NCI-H1092 treated with DMSO at 0.1 percent for 48 hours (cell line): Measurements from ENCODE around the gene MEA1.
"Not testable (repeated sequence)": the region's sequence is repeated elsewhere in the genome, so short reads cannot be mapped to it uniquely, and the experiment has no call there.

Source experiments
- DNase-seq: peaks from one replicate; lab custom pipeline; 2025; lab: John Stamatoyannopoulos, UW

The MEA1 gene

GRCh38 chr6:43009124-43009523 is 4.6 kb downstream of the MEA1 start:
- DNase-seq: peak; percentile 5

GRCh38 chr6:43007126-43007525 is 6.6 kb downstream of the MEA1 start:
- no peak for DNase-seq

GRCh38 chr6:43006251-43006650 is 7.5 kb downstream of the MEA1 start:
- no peak for DNase-seq

GRCh38 chr6:43005844-43006243 is 7.9 kb downstream of the MEA1 start:
- no peak for DNase-seq

- DNase-seq: no peak
These were observed 11.9 kb downstream of the MEA1 start for GRCh38 chr6:43001843-43002242.

- not testable (repeated sequence) for DNase-seq
These were observed 15.5 kb downstream of the MEA1 start for GRCh38 chr6:42998205-42998604.

GRCh38 chr6:42996513-42996912 is 17.2 kb downstream of the MEA1 start:
- DNase-seq: no peak

GRCh38 chr6:42993445-42993844 is 20.3 kb downstream of the MEA1 start:
- DNase-seq: no peak

GRCh38 chr6:42989923-42990322 is 23.8 kb downstream of the MEA1 start:
- DNase-seq: no peak

GRCh38 chr6:42988486-42989020 is 25.2 kb downstream of the MEA1 start:
- no peak for DNase-seq

GRCh38 chr6:42987533-42988451 is 26.0 kb downstream of the MEA1 start:
- no peak for DNase-seq

GRCh38 chr6:42984924-42985475 is 28.7 kb downstream of the MEA1 start:
- no peak for DNase-seq

GRCh38 chr6:42984001-42984923 is 29.5 kb downstream of the MEA1 start, which contains the start of gene PPP2R5D:
PPP2R5D (plus strand) TSS chr6:42984570; CDS start chr6:42984678, 108 bp downstream.
- DNase-seq: peak; percentile 100

- DNase-seq: no peak
These were observed 31.9 kb downstream of the MEA1 start for GRCh38 chr6:42981836-42982235.

- no peak for DNase-seq
These were observed 34.1 kb downstream of the MEA1 start for GRCh38 chr6:42979523-42980177.

GRCh38 chr6:42978839-42979522 is 34.8 kb downstream of the MEA1 start, which contains the start of gene PEX6:
PEX6 (minus strand) TSS chr6:42979181; CDS start chr6:42979150, 31 bp downstream.
- peak; percentile 97 for DNase-seq

- DNase-seq: no peak
These were observed 35.3 kb downstream of the MEA1 start for GRCh38 chr6:42978487-42978838.

- no peak for DNase-seq
These were observed 38.7 kb downstream of the MEA1 start for GRCh38 chr6:42974919-42975505.

GRCh38 chr6:42973926-42974325 is 39.8 kb downstream of the MEA1 start:
- no peak for DNase-seq

- DNase-seq: no peak
These were observed 41.9 kb downstream of the MEA1 start for GRCh38 chr6:42971746-42972327.
